SKM-1 (cell line): ENCODE measurements around the gene BEST2.
"Not testable (repeated sequence)": the region's sequence is repeated elsewhere in the genome, so short reads cannot be mapped to it uniquely, and the experiment has no call there.

Experiments used
- DNase-seq: peaks from one replicate; lab custom pipeline; 2025; ENCODE audit not compliant: unreplicated experiment; lab: John Stamatoyannopoulos, UW

The BEST2 gene

GRCh38 chr19:12751635-12752034 lies at the start of gene BEST2:
BEST2 (plus strand) TSS chr19:12751791; CDS start chr19:12752593, 802 bp downstream.
- no peak for DNase-seq

- no peak for DNase-seq
Observed at GRCh38 chr19:12703046-12703445, 48.5 kb upstream of the BEST2 start.

- DNase-seq: no peak
Observed at GRCh38 chr19:12705169-12705568, 46.4 kb upstream of the BEST2 start.

- DNase-seq: no peak
Observed at GRCh38 chr19:12705654-12706331, 45.8 kb upstream of the BEST2 start.

- DNase-seq: no peak
Observed at GRCh38 chr19:12706332-12706718, 45.3 kb upstream of the BEST2 start.

GRCh38 chr19:12708641-12709040 lies 43.0 kb upstream of the BEST2 start:
- DNase-seq: no peak

- no peak for DNase-seq
Observed at GRCh38 chr19:12711187-12711586, 40.4 kb upstream of the BEST2 start.

- DNase-seq: not testable (repeated sequence)
Observed at GRCh38 chr19:12712077-12712476, 39.5 kb upstream of the BEST2 start.

- not testable (repeated sequence) for DNase-seq
Observed at GRCh38 chr19:12713304-12713703, 38.3 kb upstream of the BEST2 start.

GRCh38 chr19:12715102-12715501 lies 36.5 kb upstream of the BEST2 start:
- no peak for DNase-seq

GRCh38 chr19:12715929-12716328 lies 35.7 kb upstream of the BEST2 start:
- no peak for DNase-seq

- no peak for DNase-seq
Observed at GRCh38 chr19:12720296-12720695, 31.3 kb upstream of the BEST2 start.

GRCh38 chr19:12720851-12721655 lies 30.5 kb upstream of the BEST2 start:
- DNase-seq: no peak

- no peak for DNase-seq
Observed at GRCh38 chr19:12721656-12722565, 29.7 kb upstream of the BEST2 start.

GRCh38 chr19:12722566-12723380 lies 28.8 kb upstream of the BEST2 start:
- peak; percentile 96 for DNase-seq

- no peak for DNase-seq
Observed at GRCh38 chr19:12723381-12723640, 28.3 kb upstream of the BEST2 start.

GRCh38 chr19:12723641-12724426 lies 27.8 kb upstream of the BEST2 start, which contains the start of gene TNPO2:
TNPO2 (minus strand) TSS chr19:12723932; CDS start chr19:12720977, 2,955 bp downstream.
- peak; percentile 73 for DNase-seq

- DNase-seq: not testable (repeated sequence)
Observed at GRCh38 chr19:12725612-12726011, 26.0 kb upstream of the BEST2 start.

- DNase-seq: no peak
Observed at GRCh38 chr19:12726988-12727316, 24.6 kb upstream of the BEST2 start.
